Epithelial cell of proximal tubule (primary cell): ENCODE measurements around the gene INTS3. TPM values are rescaled to one million over a fixed set of nuclear protein-coding genes. Genes with fewer than 3 reads are reported as not detected.

Source experiments
- DNase-seq: peaks from one replicate; pipeline ENCODE4 v3.0.0-alpha.2; 2011; ENCODE audit warnings: low read depth
- H3K4me3 ChIP-seq: 2 replicates; pipeline ENCODE4 v1.5.1; 2011; ENCODE audit warnings: low read depth, mild to moderate bottlenecking, low read length
- total RNA-seq: library from RNA; depleted of rRNA; stranded (reverse); fragments of >200 nt; gene quantifications from 2 replicates; pipeline ENCODE4 v1.2.3, GENCODE V29; 2015
- TF ChIP-seq, protein P1 (sequence below): conservative IDR thresholded peaks from 2 replicates; pipeline ENCODE4 v1.5.1; 2012; ENCODE audit warnings: low read depth, mild to moderate bottlenecking, low read length

INTS3 gene, protein sequence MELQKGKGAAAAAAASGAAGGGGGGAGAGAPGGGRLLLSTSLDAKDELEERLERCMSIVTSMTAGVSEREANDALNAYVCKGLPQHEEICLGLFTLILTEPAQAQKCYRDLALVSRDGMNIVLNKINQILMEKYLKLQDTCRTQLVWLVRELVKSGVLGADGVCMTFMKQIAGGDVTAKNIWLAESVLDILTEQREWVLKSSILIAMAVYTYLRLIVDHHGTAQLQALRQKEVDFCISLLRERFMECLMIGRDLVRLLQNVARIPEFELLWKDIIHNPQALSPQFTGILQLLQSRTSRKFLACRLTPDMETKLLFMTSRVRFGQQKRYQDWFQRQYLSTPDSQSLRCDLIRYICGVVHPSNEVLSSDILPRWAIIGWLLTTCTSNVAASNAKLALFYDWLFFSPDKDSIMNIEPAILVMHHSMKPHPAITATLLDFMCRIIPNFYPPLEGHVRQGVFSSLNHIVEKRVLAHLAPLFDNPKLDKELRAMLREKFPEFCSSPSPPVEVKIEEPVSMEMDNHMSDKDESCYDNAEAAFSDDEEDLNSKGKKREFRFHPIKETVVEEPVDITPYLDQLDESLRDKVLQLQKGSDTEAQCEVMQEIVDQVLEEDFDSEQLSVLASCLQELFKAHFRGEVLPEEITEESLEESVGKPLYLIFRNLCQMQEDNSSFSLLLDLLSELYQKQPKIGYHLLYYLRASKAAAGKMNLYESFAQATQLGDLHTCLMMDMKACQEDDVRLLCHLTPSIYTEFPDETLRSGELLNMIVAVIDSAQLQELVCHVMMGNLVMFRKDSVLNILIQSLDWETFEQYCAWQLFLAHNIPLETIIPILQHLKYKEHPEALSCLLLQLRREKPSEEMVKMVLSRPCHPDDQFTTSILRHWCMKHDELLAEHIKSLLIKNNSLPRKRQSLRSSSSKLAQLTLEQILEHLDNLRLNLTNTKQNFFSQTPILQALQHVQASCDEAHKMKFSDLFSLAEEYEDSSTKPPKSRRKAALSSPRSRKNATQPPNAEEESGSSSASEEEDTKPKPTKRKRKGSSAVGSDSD
- 23.2 and 30.3 TPM in 2 replicates for total RNA-seq

DNA sequence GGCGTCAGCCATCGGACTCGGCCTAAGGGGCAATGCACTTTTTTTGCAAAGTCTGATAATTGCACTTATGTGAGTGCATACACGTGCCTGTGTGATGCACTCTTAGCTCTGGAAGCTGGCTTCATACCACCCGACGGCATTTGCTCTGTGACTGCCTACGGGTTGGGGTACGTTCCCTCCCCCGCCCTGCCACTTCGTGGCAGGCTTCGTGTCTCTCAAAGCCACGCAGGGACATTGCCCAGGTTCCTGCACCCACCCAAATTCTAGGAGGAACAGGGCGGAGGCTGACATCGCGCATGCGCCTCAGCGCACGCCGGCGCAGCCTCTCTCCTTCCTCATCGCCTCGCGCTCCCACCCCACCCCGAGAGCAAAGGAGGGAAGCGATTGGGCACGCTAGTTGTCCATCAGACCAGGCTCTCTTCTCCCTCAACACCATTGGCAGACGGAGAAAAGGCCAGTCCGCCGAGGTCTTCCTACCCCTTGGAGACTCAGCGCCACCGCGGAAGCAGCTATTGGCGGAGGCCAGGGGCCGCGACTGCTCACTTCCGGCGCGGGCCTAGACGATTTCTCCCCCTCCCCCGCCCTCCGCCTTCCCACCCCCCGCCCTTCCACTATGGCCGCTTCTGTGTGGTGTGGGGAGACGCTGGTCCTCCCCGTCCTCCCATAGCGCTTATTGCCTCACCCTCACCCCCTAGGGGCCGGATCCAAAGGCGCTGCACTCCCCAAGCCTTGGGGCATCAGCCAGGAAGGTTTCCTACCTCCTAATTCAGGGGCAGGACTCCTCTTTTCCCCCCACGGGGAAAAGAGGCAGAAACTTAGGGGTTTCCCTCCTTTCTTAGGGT is at the start of gene INTS3:
Gene INTS3 (plus strand): TSS at position 588 of the 842 bp plus-strand sequence. CDS start 585 bp downstream, outside the sequence.
- TF ChIP-seq, protein P1, sequence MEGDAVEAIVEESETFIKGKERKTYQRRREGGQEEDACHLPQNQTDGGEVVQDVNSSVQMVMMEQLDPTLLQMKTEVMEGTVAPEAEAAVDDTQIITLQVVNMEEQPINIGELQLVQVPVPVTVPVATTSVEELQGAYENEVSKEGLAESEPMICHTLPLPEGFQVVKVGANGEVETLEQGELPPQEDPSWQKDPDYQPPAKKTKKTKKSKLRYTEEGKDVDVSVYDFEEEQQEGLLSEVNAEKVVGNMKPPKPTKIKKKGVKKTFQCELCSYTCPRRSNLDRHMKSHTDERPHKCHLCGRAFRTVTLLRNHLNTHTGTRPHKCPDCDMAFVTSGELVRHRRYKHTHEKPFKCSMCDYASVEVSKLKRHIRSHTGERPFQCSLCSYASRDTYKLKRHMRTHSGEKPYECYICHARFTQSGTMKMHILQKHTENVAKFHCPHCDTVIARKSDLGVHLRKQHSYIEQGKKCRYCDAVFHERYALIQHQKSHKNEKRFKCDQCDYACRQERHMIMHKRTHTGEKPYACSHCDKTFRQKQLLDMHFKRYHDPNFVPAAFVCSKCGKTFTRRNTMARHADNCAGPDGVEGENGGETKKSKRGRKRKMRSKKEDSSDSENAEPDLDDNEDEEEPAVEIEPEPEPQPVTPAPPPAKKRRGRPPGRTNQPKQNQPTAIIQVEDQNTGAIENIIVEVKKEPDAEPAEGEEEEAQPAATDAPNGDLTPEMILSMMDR = peak; percentile 22
- peak; percentile 96 for DNase-seq
- H3K4me3 ChIP-seq = peak within 1 kb of the TSS; percentile 99

DNA sequence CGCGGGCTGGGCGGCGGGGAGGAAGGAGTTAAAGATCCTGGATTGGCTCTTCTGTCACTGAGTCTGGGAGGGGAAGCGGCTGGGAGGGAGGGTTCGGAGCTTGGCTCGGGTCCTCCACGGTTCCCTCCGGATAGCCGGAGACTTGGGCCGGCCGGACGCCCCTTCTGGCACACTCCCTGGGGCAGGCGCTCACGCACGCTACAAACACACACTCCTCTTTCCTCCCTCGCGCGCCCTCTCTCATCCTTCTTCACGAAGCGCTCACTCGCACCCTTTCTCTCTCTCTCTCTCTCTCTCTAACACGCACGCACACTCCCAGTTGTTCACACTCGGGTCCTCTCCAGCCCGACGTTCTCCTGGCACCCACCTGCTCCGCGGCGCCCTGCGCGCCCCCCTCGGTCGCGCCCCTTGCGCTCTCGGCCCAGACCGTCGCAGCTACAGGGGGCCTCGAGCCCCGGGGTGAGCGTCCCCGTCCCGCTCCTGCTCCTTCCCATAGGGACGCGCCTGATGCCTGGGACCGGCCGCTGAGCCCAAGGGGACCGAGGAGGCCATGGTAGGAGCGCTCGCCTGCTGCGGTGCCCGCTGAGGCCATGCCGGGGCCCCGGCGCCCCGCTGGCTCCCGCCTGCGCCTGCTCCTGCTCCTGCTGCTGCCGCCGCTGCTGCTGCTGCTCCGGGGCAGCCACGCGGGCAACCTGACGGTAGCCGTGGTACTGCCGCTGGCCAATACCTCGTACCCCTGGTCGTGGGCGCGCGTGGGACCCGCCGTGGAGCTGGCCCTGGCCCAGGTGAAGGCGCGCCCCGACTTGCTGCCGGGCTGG is 49.1 kb upstream of the INTS3 start, which contains the start of gene NPR1:
Gene NPR1 (plus strand): TSS at position 170 of the 818 bp plus-strand sequence. CDS start 421 bp downstream, at position 591.
- H3K4me3 ChIP-seq = peak within 1 kb of the TSS; percentile 71
- TF ChIP-seq, protein P1 = no peak
- DNase-seq = no peak

DNA sequence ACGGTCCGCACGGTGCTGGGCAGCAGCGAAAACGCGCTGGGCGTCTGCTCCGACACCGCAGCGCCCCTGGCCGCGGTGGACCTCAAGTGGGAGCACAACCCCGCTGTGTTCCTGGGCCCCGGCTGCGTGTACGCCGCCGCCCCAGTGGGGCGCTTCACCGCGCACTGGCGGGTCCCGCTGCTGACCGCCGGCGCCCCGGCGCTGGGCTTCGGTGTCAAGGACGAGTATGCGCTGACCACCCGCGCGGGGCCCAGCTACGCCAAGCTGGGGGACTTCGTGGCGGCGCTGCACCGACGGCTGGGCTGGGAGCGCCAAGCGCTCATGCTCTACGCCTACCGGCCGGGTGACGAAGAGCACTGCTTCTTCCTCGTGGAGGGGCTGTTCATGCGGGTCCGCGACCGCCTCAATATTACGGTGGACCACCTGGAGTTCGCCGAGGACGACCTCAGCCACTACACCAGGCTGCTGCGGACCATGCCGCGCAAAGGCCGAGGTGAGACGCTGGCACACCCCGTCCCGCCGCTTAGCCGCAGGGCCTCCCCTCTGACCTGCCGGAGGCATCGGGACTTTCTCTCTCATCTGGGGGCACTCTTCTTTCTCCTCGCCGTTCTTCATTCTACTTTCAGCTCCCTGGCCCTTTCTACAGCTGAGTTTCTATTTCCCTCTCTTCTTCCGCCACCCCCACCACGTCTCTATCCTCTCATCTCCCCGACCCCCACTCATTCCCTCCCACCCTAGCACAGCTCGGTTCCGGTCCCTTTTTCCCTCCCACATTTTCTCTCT is 48.3 kb upstream of the INTS3 start:
- DNase-seq = no peak
- TF ChIP-seq, protein P1 = peak; percentile 11
- H3K4me3 ChIP-seq = peak overlapping the region; percentile 71

DNA sequence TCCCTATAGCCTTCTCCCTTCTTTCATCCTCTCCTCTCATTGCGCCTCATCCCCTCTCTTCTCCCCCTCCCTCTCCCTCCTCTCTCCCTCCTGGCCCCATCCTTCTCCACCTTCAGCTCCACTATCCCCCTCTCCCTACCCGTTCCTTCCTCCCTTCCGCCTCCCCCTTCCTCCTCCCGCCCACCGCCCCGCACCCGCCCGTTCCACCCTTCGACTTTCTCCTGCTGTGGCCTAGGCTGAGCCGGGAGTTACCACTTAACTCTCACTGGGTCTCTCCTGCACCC is 47.8 kb upstream of the INTS3 start:
- H3K4me3 ChIP-seq = peak overlapping the region; percentile 71
- no peak for DNase-seq
- TF ChIP-seq, protein P1 = no peak

DNA sequence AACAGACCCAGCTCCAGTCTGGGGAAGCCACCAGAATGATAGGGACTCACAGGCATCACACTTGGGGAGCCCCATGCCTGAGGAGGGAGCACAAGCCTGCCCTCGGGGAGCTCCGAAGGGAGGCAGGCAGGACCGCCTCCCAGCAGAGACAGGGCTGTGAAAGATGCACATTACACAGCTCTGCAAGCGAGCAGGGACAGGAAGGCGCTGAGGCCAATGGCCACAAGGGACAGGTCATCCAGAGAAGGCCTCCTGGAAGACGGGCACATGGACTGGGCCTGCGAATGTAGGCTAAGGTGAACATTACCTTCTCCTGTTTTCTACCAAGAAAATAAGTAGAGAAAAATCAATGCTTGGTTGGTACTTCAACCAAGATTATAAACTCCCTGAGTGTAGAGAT is 45.1 kb upstream of the INTS3 start:
- no peak overlapping the region for H3K4me3 ChIP-seq
- TF ChIP-seq, protein P1 = no peak
- no peak for DNase-seq
